NT2/D1 (cell line): ENCODE data around the gene CYTH3.

Experiments
- SUZ12 ChIP-seq: IDR thresholded peaks from 2 replicates; pipeline ENCODE4 v1.6.1; 2011; ENCODE audit not compliant: insufficient read length, insufficient read depth; ENCODE audit errors: extremely low read depth
- YY1 ChIP-seq: IDR thresholded peaks from 2 replicates; pipeline ENCODE4 v1.6.1; 2011; ENCODE audit not compliant: insufficient read length, insufficient read depth
- ZNF274 ChIP-seq: IDR thresholded peaks from 2 replicates; pipeline ENCODE4 v1.6.1; 2011; ENCODE audit warnings: mild to moderate bottlenecking, low read depth, low read length

DNA sequence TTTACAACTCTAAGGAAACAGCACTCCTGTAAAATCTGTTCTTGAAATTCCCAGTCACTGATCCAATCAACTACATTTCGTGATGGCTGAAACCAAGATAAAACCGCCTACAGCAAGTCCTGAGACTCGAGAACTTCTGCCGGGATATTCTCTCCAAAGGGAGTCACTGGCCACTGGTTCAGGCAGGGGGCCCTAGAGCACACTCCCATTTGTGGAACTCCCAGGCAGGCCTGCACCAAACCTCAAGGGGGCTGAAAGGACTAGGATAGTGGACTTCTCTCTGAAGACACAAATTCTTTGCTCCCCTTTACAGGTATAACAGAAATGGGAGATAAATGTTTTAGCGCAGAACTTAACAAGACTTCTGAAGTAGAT is 16.3 kb downstream of the CYTH3 start:
- TF ChIP-seq YY1 (no peak), SUZ12 (no peak), ZNF274 (no peak)
